Activated CD4-positive, alpha-beta T cell treated with anti-CD3 and anti-CD28 coated beads for 36 hours (primary cell): ENCODE measurements around the gene C2orf68. TPM values are rescaled to one million over a fixed set of nuclear protein-coding genes. Genes with fewer than 3 reads are reported as not detected.

ENCODE experiments used
- ATAC-seq: fragments of 200-7000 bp; cut with Tn5 transposase; one replicate; pipeline ENCODE4 v1.10.0; 2021; ENCODE audit warnings: mild to moderate bottlenecking, moderate library complexity
- CTCF ChIA-PET: fragments of 350-600 bp; sonication (Branson Sonifier 250); formaldehyde crosslinking; loops from one replicate; lab custom pipeline; 2021; ENCODE audit warnings: antibody characterized with exemption; lab: Charles Lee
- POLR2A ChIA-PET: fragments of 350-600 bp; sonication (Branson Sonifier 250); formaldehyde crosslinking; loops from one replicate; lab custom pipeline; 2021; ENCODE audit warnings: antibody characterized with exemption, inconsistent platforms; lab: Charles Lee
- DNase-seq: peaks from one replicate; pipeline ENCODE4 v3.0.0-alpha.2; 2020
- H3K27ac Mint-ChIP-seq: one replicate; pipeline ENCODE4 v1.8.0; 2021; ENCODE audit warnings: mixed read lengths
- H3K27me3 Mint-ChIP-seq: one replicate; pipeline ENCODE4 v1.8.0; 2021; ENCODE audit warnings: mixed read lengths
- H3K36me3 Mint-ChIP-seq: one replicate; pipeline ENCODE4 v1.8.0; 2021; ENCODE audit warnings: low read depth, mixed read lengths
- H3K4me1 Mint-ChIP-seq: one replicate; pipeline ENCODE4 v1.8.0; 2021; ENCODE audit warnings: mixed read lengths
- H3K4me3 Mint-ChIP-seq: one replicate; pipeline ENCODE4 v1.8.0; 2021; ENCODE audit warnings: mild to moderate bottlenecking, moderate library complexity, mixed read lengths
- H3K9me3 Mint-ChIP-seq: one replicate; pipeline ENCODE4 v1.8.0; 2021; ENCODE audit warnings: low read depth, mixed read lengths
- intact Hi-C, 2 experiments: fragments of 100-400 bp; cut with DNase I in 1 of 2; cut with micrococcal nuclease in 1 of 2; formaldehyde crosslinking; loops; one replicate each; pipeline versions ENCODE4 v1.14.2 to v1.15.1; 2022 to 2024; cut with DNase I, micrococcal nuclease
- total RNA-seq, 2 experiments: library from RNA; stranded (reverse); gene quantifications; one replicate each; pipeline ENCODE4 v1.2.3, GENCODE V29; 2021

The C2orf68 gene
- total RNA-seq, 2 experiments from 2014 or later = 33.7 to 47.2 TPM

DNA sequence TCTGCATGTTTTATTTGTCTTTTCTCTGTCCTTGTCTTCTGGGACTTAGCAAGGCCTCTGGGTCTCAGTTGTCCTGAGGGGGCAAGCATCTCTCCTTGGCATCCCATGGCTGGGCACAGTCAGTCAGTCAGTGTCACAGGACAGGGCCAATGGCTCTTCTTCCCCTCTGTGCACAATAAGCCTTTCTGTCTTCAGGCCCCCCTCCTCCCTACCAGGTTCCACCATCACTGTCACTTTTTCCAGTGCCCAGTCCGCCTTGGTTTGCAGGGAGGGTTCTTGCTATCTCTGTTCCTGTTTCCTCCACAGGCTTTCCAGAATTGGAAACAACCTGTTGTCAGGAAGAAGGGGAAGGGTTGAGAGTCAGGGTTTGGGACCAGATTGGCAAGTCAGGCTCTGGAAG is 29.4 kb downstream of the C2orf68 start:
- ChIA-PET CTCF (interaction anchor here (1.3 kb wide), 1 partner anchor 21 kb away, joined by 4 read pairs; the partner anchor contains the start of gene TMEM150A), POLR2A (no interaction called here)
- H3K36me3 Mint-ChIP-seq = peaks cover 25% of the 10 kb centered on the region
- DNase-seq (no peak), ATAC-seq (no peak)
- peak overlapping the region; percentile 78 for H3K27ac Mint-ChIP-seq
- peaks cover 47% of the 10 kb centered on the region for H3K4me1 Mint-ChIP-seq
- H3K27me3 Mint-ChIP-seq = no peaks in the 10 kb centered on the region
- no peaks in the 10 kb centered on the region for H3K9me3 Mint-ChIP-seq
- intact Hi-C loops = loop anchor here in 1 of 2 experiments (1.0 kb wide), 1 partner anchor 21 kb away; the partner anchor contains the start of gene GGCX
- no peak overlapping the region for H3K4me3 Mint-ChIP-seq

DNA sequence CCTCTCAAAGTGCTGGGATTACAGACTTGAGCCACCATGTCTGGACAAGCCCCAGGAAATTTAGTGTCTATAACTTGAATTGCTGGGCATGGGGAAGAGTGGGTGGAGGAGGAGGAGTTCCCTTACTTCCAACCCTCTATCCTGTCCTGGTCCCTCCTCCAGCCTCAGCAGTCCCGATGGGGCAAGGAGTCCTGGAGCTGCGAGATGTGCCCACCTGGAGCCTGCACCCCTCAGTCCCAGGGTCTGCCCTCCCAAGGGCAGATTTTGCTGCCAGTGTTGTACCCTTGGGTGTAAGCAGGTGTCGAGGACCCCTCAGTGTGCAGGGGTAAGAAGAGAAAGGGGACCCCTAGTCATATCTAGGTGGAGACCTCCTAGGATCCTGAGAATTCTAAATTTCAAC is 31.7 kb downstream of the C2orf68 start:
- Mint-ChIP-seq H3K9me3 (no peaks in the 10 kb centered on the region), H3K27ac (no peak overlapping the region), H3K4me3 (no peak overlapping the region), H3K36me3 (peaks cover 25% of the 10 kb centered on the region), H3K27me3 (no peaks in the 10 kb centered on the region), H3K4me1 (peaks cover 40% of the 10 kb centered on the region)
- POLR2A ChIA-PET = no interaction called here
- intact Hi-C loops = no loop called here
- DNase-seq (no peak), ATAC-seq (no peak)
- CTCF ChIA-PET = interaction anchor here (1.0 to 1.3 kb wide), 2 partner anchors 14 to 56 kb away, joined by 4 to 6 read pairs; no protein-coding TSS in a partner anchor

DNA sequence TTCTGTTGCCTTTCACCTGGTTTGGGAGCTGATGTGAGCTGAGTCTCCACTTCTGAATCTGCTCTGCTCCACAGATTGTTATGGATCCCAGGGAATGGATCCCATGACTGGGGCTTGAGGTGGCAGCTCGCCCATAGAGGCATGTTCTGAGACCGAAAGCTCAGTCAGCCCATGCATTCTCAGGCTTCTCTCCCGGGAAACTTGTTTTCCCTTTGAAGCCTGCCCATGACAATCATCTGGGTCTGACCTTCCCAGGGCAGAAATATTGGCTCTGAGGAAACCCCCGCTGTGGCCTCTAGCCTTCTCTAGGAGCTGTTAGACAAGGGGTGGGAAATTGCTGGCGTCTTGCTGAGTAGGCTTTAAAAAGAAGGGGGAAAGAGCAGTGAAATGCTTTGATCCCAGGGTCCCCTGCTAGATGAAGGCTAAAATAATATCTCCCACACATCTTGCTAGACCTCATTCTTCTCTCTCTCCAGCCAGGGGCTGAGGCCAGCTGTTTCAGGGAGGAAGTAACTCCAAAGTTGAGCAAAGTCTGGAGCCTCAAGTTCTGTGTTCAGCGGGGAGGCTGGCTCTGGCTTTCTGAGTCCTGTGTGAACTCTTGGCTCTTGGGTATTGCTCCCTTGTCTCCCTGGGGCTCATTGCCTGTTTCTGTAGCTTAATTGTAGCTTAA is 32.5 kb downstream of the C2orf68 start:
- Mint-ChIP-seq H3K9me3 (no peaks in the 10 kb centered on the region), H3K36me3 (peaks cover 25% of the 10 kb centered on the region), H3K27me3 (no peaks in the 10 kb centered on the region), H3K27ac (peak overlapping the region; percentile 91), H3K4me3 (peak overlapping the region; percentile 98), H3K4me1 (peaks cover 34% of the 10 kb centered on the region)
- intact Hi-C loops = loop anchor here in 1 of 2 experiments (2.0 to 5.0 kb wide), 2 partner anchors 19 to 33 kb away; partner anchors contain the start of genes C2orf68 and GGCX
- ATAC-seq (no peak), DNase-seq (no peak)
- POLR2A ChIA-PET = interaction anchor here (0.9 kb wide), 1 partner anchor 34 kb away, joined by 4 read pairs; no protein-coding TSS in a partner anchor
- CTCF ChIA-PET = interaction anchor here (0.6 to 2.7 kb wide), 8 partner anchors 12 to 167 kb away, joined by 3 to 8 read pairs (median 4); partner anchors contain the start of genes RNF181 and TMEM150A

DNA sequence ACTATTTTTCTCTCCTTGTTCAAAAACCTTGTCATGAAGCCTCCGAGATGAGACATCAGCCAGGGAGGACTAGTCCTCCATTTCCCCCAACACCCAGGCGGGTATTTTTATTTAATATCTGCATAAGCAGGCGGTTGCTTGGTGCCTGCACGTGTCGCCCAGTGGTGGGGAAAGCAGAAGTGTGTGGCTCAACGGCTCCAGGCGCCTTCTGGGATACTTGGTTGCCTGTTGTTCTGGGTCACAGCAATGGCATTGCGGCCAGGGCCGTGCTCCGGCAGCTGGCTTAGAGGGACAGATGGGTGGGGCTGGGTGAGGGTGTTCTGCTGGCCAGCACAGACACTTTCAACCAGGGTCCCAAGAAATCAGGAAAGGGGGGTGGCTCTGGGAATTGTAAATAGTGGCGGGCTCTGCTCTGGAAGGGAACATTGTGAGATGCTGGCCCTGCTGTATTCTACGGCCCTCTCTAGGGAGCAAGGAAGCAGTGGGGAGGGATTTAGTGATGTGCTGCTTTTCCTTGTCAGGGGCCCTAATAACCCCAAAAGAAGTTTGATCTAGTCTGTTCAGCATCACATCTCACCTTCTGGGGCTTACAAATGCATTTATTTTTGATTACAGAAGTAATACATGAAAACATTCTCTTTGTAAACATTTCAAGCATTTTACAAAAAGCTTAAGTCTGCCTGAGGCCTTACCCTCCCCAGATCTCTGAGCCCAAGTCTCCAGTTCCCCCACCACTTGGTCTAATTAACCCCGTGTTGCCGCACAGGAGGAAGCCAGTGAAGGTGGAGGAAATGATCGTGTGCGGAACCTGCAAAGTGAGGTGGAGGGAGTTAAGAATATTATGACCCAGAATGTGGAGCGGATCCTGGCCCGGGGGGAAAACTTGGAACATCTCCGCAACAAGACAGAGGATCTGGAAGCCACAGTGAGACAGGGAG is 33.4 kb downstream of the C2orf68 start:
- Mint-ChIP-seq H3K36me3 (peaks cover 24% of the 10 kb centered on the region), H3K27me3 (no peaks in the 10 kb centered on the region), H3K4me3 (peak overlapping the region; percentile 98), H3K27ac (peak overlapping the region; percentile 91), H3K9me3 (no peaks in the 10 kb centered on the region), H3K4me1 (peaks cover 29% of the 10 kb centered on the region)
- intact Hi-C loops = loop anchor here (1.0 to 5.0 kb wide), 3 partner anchors 17 to 34 kb away; partner anchors contain the start of genes RNF181 (in 2 of the 2), C2orf68 (in 1 of the 2) and GGCX (in 1 of the 2)
- DNase-seq (peak; percentile 56), ATAC-seq (peak; percentile 48)
- POLR2A ChIA-PET = interaction anchor here (0.9 to 1.6 kb wide), 3 partner anchors 30 to 40 kb away, joined by 3 to 5 read pairs (median 4); partner anchors contain the start of gene MAT2A
- CTCF ChIA-PET = interaction anchor here (0.6 to 2.7 kb wide), 8 partner anchors 16 to 188 kb away, joined by 3 to 8 read pairs (median 3); partner anchors contain the start of genes GGCX, RNF181 and TMEM150A

DNA sequence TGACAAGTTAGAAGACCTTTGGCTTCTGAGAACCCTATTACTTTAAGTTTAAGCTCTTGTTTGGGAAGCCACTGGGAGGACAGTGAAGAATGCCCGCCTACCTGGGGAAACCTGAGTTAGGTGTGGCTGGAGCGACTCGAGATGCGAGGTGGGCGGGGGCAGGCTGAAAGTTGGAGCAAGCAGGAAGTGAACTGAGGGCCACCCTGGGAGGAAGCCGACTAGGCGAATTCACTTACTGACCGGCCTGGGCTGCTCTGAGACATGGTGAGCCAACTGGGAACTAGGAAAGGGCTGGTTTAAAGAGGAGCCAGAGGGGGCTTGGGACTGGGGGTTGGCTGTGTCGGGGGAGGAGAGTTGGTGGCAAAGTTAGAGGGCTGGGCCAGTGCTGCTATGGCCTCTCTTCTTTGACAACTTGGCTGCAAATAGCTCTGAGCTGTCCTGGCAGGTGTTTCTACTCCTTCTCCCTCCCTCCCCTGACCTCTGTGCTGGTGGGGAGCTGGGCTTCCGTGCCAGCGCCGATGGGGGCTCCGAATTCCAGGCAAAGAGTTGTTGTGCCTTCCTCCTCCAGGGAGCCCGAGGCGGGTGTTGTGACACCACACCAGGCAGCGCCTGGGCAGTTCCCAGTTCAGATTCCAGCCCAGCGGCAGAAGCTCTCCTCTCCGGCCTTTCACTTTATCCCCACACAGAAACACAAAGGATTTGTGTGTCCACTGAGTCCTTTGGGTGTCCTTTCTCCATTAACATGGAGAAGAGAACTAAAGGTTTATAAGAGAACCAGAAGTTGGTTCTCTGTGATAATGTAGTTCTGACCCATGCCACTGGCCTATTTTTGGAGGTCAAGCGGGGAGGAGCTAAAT is 34.3 kb downstream of the C2orf68 start, which contains the start of gene VAMP8:
TSS of gene VAMP8 (plus strand) at position 201 of the 857 bp plus-strand sequence. CDS start at position 262, 61 bp downstream.
- H3K9me3 Mint-ChIP-seq = no peaks in the 10 kb centered on the region
- POLR2A ChIA-PET = interaction anchor here (0.6 to 1.6 kb wide), 4 partner anchors 29 to 140 kb away, joined by 3 to 5 read pairs (median 4); partner anchors contain the start of gene MAT2A
- H3K4me1 Mint-ChIP-seq = peaks cover 25% of the 10 kb centered on the region
- intact Hi-C loops = loop anchor here (1.0 to 5.0 kb wide), 5 partner anchors 16 to 35 kb away; partner anchors contain the start of genes GGCX (in 2 of the 2), RNF181 (in 2 of the 2) and C2orf68 (in 1 of the 2)
- DNase-seq (peak; percentile 81), ATAC-seq (peak; percentile 88)
- H3K27ac Mint-ChIP-seq = peak within 1 kb of the TSS; percentile 91
- H3K27me3 Mint-ChIP-seq = no peaks in the 10 kb centered on the region
- CTCF ChIA-PET = interaction anchor here (0.6 to 2.7 kb wide), 10 partner anchors 17 to 235 kb away, joined by 3 to 8 read pairs (median 4); partner anchors contain the start of genes GGCX and RNF181
- H3K4me3 Mint-ChIP-seq = peak within 1 kb of the TSS; percentile 98
- peaks cover 18% of the 10 kb centered on the region for H3K36me3 Mint-ChIP-seq

DNA sequence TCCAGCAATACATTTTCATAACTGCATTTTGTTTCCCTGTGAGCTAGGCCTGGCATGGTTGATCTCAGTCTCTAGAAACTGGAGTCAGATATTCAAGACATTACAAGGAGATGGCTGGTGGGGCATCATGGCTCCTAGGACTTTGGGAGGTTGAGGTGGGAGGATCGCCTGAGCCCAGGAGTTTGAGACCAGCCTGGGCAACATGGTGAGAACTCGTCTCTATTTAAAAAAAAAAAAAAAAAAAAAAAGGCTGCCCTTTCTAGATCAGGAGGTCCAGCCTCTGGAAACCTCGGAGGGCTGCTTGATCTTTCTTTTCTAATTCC is 34.8 kb downstream of the C2orf68 start:
- H3K36me3 Mint-ChIP-seq = peaks cover 15% of the 10 kb centered on the region

DNA sequence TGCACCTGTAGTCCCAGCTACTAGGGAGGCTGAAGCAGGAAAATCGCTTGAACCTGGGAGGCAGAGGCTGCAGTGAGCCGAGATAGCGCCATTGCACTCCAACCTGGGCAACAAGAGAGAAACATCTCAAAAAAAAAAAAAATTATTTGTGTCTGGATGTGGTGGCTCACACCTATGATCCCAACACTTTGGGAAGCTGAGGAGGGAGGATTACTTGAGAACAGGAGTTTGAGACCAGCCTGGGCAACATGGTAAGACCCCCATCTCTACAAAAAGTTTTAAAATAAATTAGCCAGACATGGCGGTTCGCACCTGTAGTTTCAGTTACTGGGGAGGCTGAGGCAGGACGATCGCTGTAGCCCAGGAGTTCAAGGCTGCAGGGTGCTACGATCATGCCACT is 36.1 kb downstream of the C2orf68 start:
- no peaks in the 10 kb centered on the region for H3K9me3 Mint-ChIP-seq
- H3K27me3 Mint-ChIP-seq = no peaks in the 10 kb centered on the region
- CTCF ChIA-PET = interaction anchor here (0.6 to 0.7 kb wide), 2 partner anchors 57 to 217 kb away, joined by 3 to 4 read pairs; no protein-coding TSS in a partner anchor
- ATAC-seq (no peak), DNase-seq (no peak)
- intact Hi-C loops = loop anchor here (2.0 to 5.0 kb wide), 2 partner anchors 35 to 37 kb away; partner anchors contain the start of gene C2orf68 (in 1 of the 2)
- H3K4me1 Mint-ChIP-seq = peaks cover 21% of the 10 kb centered on the region
- no peak overlapping the region for H3K4me3 Mint-ChIP-seq
- POLR2A ChIA-PET = interaction anchor here (0.6 kb wide), 1 partner anchor 15 kb away, joined by 3 read pairs; no protein-coding TSS in a partner anchor
- peaks cover 7% of the 10 kb centered on the region for H3K36me3 Mint-ChIP-seq
- H3K27ac Mint-ChIP-seq = no peak overlapping the region

More for the DNA sequence above, 34.8 kb downstream of the C2orf68 start:
- ATAC-seq = no peak
- no peak for DNase-seq
- intact Hi-C loops = loop anchor here (1.0 to 5.0 kb wide), 3 partner anchors 16 to 35 kb away; partner anchors contain the start of genes C2orf68 (in 1 of the 2) and GGCX (in 1 of the 2)
- Mint-ChIP-seq H3K9me3 (no peaks in the 10 kb centered on the region), H3K4me3 (peak overlapping the region; percentile 98), H3K27me3 (no peaks in the 10 kb centered on the region), H3K4me1 (peaks cover 25% of the 10 kb centered on the region), H3K27ac (peak overlapping the region; percentile 91)
- CTCF ChIA-PET = interaction anchor here (0.6 to 2.7 kb wide), 7 partner anchors 16 to 234 kb away, joined by 3 to 8 read pairs (median 4); partner anchors contain the start of genes GGCX and RNF181
- POLR2A ChIA-PET = interaction anchor here (0.6 to 1.6 kb wide), 4 partner anchors 28 to 140 kb away, joined by 3 to 5 read pairs (median 4); partner anchors contain the start of gene MAT2A

DNA sequence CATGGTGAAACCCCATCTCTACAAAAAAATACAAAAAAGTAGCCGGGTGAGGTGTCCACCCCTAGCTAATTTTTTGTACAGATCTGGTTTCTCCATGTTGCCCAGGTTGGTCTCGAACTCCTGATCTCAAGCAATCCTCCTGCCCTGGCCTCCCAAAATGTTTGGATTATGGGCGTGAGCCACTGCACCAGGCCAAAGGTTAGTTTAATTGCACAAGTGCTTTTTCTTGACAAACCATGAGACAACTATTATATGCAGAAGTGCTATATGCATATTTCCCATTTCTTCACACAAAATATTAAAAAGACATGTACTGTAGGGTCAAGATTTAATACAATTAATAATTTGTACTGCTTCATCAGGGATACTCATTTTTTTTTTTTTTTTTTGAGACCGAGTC is 45.6 kb downstream of the C2orf68 start:
- intact Hi-C loops = no loop called here
- no peaks in the 10 kb centered on the region for H3K27me3 Mint-ChIP-seq
- ATAC-seq (no peak), DNase-seq (no peak)
- no peak overlapping the region for H3K27ac Mint-ChIP-seq
- no peaks in the 10 kb centered on the region for H3K36me3 Mint-ChIP-seq
- no peaks in the 10 kb centered on the region for H3K9me3 Mint-ChIP-seq
- H3K4me1 Mint-ChIP-seq = peaks cover 8% of the 10 kb centered on the region
- ChIA-PET POLR2A (interaction anchor here (1.1 kb wide), 1 partner anchor 20 kb away, joined by 4 read pairs; no protein-coding TSS in a partner anchor), CTCF (interaction anchor here (0.8 kb wide), 1 partner anchor 14 kb away, joined by 3 read pairs; no protein-coding TSS in a partner anchor)
- H3K4me3 Mint-ChIP-seq = no peak overlapping the region

DNA sequence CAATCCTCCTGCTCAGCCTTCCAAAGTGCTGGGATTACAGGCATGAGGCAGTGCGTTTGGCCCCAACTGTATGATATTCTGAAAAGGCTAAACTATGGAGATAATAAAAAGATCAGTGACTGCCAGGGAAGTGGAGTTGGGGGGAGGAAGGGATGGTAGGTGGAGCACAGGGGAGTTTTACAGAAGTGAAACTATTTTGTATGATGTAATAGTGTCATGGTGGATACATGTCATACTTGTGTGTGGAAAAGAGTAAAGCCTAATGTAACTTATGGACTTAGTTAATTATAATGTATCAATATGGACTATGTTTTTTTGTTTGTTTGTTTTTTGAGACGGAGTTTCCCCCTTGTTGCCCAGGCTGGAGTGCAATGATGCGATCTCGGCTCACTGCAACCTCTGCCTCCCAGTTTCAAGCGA is 47.7 kb downstream of the C2orf68 start:
- Mint-ChIP-seq H3K36me3 (no peaks in the 10 kb centered on the region), H3K4me3 (no peak overlapping the region), H3K27me3 (no peaks in the 10 kb centered on the region), H3K4me1 (peaks cover 25% of the 10 kb centered on the region), H3K9me3 (no peaks in the 10 kb centered on the region), H3K27ac (no peak overlapping the region)
- ChIA-PET CTCF (interaction anchor here (0.9 to 1.5 kb wide), 3 partner anchors 13 to 175 kb away, joined by 3 to 7 read pairs (median 4); no protein-coding TSS in a partner anchor), POLR2A (interaction anchor here (0.6 to 0.7 kb wide), 3 partner anchors 20 to 163 kb away, joined by 3 to 6 read pairs (median 5); no protein-coding TSS in a partner anchor)
- no peak for ATAC-seq
- intact Hi-C loops = no loop called here
- DNase-seq = no peak
